ENCODE results near the gene SAMD9.
"Not testable (repeated sequence)": the region's sequence is repeated elsewhere in the genome, so short reads cannot be mapped to it uniquely, and the experiment has no call there.

Gene SAMD9

DNA sequence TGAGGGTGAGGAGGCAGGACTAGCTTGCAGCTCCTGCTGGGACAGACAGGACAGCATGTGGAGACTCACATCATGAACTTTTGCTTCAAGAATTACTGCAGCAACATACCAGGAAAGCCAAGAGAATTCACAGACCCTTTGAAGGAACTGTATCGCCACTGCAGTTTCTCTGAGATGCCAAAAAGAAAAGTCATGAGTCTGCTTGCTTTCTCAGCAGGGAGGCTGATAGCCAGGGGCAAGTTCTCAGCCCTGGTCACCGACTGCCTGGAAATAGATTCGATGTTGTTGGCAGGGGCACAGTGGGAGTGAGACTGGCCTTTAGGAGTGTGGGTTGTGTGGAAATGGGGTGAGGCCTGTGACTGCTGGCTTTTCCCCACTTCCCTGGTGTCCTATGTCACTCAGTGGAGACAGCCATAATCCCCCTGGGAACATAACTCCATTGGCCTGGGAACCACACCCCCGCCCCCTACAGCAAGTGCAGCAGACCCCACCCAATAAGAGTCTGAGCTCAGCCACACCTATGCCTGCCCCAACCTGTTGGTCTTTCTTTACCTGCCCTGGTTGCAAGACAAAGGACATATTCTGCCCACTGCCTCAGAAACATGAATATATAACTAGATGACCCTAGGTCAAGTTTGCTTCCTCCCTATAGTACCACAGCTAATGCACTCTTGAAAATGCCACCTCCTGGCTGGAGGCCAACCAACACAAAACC, 1.6 kb upstream of the SAMD9 start:
- DNase-seq: no peak

GRCh38 chr7:93117327-93117726, 452 bp downstream of the SAMD9 start:
- no peak for DNase-seq

DNA sequence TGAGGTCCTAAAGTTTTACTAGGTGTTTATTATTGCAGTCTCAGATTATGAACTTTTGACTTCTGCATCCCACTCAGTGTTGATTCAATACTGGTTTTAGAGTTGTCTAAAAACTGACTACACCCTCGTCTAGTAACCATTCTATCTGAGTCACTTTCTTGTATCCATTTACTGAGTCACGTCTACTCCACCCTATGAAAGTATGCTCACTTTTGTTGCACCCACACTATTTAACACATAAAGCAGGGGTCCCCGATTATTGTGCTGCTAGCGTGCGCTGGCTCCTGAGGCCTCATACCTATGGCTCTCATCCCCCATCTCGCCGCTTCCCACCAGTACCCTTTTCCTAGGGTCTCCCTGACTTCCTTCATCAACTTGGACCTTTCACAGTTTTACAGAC, 2.0 kb downstream of the SAMD9 start:
- no peak for DNase-seq

- DNase-seq: no peak
Measured at GRCh38 chr7:93108003-93108402, 9.8 kb downstream of the SAMD9 start.

GRCh38 chr7:93097388-93097787, 20.4 kb downstream of the SAMD9 start:
- DNase-seq: no peak

DNA sequence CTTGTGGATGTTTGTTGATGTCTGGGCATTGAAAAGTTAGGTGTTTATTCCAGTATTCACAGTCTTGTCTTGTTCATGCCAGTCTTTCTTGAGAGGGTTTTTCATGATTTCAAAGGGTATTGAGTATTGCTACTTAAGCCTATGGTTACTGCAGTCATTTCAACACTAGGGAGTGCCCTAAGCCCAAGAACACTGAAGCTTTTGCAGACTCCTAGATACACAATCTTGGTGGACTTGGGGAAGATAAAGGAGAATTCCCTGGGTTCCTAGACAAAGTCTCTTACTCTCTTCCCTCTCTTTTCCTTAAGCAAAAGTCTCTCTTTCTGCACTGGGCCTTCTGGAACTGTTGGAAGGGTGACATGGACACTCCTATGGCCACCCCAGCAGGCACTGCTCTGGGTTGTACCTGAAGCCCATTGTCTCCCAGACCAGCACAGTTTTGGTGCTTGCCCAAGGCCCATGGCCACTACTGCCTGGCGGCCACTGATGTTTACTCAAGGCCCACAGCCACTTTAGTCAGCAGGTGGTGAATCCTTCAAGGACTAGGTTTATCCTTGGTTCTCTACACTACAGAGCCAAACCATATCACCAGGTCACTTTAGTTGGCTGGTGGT, 24.9 kb downstream of the SAMD9 start:
- no peak for DNase-seq

DNA sequence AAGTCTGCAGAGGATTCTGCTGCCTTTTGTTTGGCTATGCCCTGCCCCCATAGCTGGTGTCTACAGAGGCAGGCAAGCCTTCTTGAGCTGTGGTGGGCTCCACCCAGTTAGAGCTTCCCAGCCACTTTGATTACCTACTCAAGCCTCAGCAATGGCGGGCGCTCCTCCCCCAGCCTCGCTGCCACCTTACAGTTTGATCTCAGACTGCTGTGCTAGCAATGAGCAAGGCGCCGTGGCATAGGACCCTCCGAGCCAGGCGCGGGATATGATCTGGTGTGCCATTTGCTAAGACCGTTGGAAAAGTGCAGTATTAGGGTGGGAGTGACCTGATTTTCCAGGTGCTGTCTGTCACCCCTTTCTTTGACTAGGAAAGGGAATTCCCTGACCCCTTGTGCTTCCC, 44.4 kb downstream of the SAMD9 start:
- not testable (repeated sequence) for DNase-seq

DNA sequence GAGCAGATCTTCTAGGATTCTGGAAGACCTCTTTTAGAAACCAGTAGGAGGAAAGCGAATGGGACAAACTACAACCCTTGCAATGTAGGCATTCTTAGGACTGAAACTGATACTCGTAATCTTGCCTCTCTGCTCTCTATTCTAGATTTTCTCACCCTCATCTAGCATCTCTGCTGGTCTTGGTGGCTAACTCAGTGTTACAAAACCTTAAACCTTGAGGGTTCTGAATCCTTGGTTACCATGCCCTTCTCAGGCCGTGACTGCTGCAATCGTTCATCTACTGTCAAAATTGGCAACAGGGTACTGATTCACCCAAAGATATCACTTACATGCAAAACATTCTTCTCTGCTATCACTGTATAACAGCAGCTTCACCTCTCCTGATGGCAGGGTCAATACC, 55.2 kb downstream of the SAMD9 start:
- no peak for DNase-seq

- no peak for DNase-seq
Measured at GRCh38 chr7:93060865-93061264, 56.9 kb downstream of the SAMD9 start.

DNA sequence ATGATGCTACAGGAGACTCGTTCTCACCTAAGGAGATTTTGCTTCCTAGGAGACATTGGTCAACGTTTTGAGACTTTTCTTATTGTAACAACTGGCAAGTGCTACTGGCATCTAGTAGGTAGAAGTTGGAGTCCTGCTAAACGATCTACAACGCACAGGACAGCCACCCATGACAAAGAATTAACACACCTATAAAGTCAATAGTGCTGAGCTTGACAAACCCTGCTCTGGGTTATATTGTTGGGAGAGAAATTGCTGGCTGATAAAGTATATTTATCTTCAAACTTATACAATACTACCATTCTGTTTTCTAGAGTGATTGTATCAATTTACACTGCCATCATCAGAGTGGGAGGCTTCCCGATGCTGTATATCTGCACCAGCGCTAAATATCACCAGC, 57.8 kb downstream of the SAMD9 start:
- DNase-seq: no peak

DNA sequence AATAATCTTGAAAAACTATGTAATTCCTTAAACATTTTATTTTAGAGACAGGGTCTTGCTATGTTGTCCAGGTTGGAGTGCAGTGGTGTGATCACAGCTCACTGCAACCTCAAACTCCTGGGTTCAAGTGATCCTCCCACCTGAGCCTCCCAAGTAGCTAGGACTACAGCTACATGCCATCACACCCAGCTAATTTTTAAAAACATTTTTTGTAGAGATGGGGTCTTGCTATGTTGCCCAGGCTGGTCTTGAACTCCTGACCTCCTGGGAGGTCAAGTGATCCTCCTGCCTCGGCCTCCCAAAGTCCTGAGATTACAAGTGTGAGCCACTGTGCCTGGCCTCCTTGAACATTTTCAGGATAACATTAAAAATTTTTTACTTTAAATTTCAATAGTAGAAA, 61.2 kb downstream of the SAMD9 start:
- not testable (repeated sequence) for DNase-seq

DNA sequence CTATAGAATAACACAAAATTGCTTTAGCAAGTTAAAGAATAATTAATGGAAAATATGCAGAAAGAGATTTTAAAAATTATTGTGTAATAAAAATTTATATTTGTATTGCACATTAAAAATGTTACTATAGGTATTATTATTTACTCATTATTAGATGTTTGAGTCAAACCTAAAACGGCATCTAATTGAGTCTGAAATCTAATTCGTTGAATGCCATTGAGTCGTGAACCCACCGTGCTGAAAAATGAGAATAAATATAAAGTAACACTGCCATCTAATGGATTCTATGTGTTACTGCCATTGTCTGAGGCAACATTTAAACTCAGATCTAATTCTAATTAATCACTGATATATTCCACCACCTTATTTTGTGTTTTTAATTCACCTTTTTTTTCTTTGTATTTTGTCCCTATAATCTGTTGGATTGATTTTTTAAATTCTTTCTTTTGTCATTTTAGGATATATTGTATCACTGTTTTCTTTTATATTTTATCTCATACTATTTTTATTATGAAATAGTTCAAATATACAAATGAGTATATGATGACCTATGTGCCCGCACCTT, 62.2 kb downstream of the SAMD9 start:
- DNase-seq: peak; percentile 68

DNA sequence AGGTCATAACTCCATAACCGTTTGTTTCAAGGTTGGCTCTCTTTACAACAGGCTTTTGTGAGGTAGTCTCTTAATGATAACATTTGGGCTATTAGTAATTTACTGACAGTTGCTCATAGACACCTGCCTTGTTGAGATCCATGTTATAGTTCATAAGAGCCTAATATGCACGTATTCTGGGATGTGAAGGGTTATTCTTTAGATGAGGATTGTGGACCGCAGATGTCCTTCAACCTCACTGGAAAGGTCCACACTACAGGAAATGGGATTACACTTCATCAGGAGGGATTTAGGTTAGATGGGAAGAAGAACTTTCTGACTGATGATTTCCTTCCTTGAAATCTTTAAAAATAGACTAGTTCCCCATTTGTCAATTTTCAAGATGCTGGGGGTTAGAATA, 62.8 kb downstream of the SAMD9 start:
- DNase-seq: no peak

DNA sequence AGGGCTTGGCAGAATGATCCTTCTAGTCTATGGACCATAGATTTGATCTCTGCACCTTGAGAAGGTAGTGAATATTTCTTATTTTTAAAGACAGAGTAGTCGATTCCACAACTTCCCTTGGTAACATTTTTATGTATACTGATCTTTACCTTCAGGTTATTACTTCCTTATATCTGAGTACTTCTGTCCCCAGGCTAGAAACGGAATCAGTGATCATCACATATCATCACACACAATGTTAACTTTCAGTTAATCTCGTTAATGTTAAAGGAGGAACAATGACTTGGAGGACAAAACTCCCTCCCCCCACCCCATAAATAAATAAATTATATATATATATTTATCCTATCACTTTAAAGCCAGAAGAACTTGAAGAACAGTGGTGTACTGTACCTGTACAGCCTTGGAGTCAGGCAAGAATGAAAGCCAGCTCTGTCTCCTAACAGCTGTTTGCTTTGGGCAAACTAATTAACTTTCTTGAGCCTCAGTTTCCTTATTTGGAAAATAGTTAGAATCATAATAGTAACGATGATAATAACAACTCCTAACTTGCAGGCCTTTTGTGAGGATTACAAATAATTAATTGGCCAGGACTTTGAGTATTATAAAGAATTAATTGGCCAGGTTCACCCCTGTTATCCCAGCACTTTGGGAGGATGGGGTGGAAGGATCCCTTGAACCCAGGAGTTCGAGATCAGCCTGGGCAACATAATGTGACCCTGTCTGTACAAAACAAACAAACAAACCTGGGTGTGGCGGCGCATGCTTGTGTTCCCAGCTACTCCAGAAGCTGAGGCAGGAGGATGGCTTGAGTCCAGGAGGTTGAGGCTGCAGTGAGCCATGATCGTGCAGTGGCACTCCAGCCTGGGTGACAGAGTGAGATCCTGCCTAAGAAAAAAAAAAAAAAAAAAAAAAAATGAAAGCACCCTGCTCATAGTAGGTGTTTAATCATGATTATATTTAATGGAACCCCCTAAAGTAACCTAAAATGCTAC, 63.5 kb downstream of the SAMD9 start:
- no peak for DNase-seq

- DNase-seq: no peak
Measured at GRCh38 chr7:93053209-93053948, 64.4 kb downstream of the SAMD9 start.

DNA sequence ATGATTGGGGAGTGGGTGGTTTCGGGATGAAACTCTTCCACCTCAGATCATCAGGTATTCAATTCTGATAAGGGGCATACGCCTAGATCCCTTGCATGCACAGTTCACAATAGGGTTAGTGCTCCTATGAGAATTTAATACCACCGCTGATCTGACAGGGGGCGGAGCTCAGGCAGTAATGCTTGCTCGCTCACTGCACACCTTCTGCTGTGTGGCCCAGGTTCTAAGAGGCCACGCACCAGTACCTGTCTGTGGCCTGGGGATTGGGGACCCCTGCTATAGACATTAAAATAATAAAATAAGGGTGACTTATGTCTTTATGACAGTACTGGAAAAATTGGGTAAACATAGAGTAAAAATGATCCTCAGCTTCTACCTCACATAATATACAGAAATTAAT, 66.1 kb downstream of the SAMD9 start:
- no peak for DNase-seq
